ENCODE data around the gene CACNA2D2. TPM values are rescaled to one million over a fixed set of nuclear protein-coding genes. Genes with fewer than 3 reads are reported as not detected.

Gene CACNA2D2
- total and polyA plus RNA-seq, 2 of the 4 experiments (the other 2 are of a cell fraction) = 0.15 TPM; not detected in 1

- Histone ChIP-seq H2AK9ac (replicated peaks; ENCODE audit: low read depth, low read length, poor library complexity) (no peak overlapping the region), H4K91ac (ENCODE audit: insufficient read depth, low read depth, low read length) (no peak overlapping the region), H3K9me1 (ENCODE audit: insufficient read depth, low read length) (no peaks in the 10 kb centered on the region; the same call in 1 of the 2 replicates), H3K4me1 (ENCODE audit: control insufficient read depth, insufficient read depth, low read length) (no peaks in the 10 kb centered on the region), H3K4me2 (ENCODE audit: low read depth, low read length) (no peak overlapping the region), H4K20me1 (ENCODE audit: insufficient read depth, low read length) (no peaks in the 10 kb centered on the region), H2BK5ac (ENCODE audit: low read depth, low read length, poor library complexity, severe bottlenecking) (no peak overlapping the region), H3K79me1 (ENCODE audit: low read depth in 1 of 2, low read length in 2 of 2) (no peaks in the 10 kb centered on the region), H3K36me3 (ENCODE audit: control insufficient read depth, insufficient read depth, low read length) (no peaks in the 10 kb centered on the region), H3K9me3 (ENCODE audit: control insufficient read depth, insufficient read depth, low read length) (no peaks in the 10 kb centered on the region), H4K5ac (ENCODE audit: low read depth, low read length) (no peak overlapping the region), H3K9ac (ENCODE audit: low read depth, low read length) (no peak overlapping the region), H2BK120ac (ENCODE audit: low read depth, low read length) (no peak overlapping the region), H3K4me3 (ENCODE audit: insufficient read depth, low read depth, low read length) (no peak overlapping the region), H3K27me3 (ENCODE audit: control insufficient read depth, insufficient read depth, low read length) (peaks cover 26% of the 10 kb centered on the region), H3K56ac (ENCODE audit: extremely low read depth, insufficient read depth, low read length) (no peak overlapping the region), H3K14ac (replicated peaks; ENCODE audit: low read depth, low read length) (no peak overlapping the region), H4K8ac (ENCODE audit: low read depth in 2 of 2, low read length in 2 of 2) (no peak overlapping the region), H3K27ac (ENCODE audit: insufficient read depth, low read length) (no peak overlapping the region), H2BK15ac (ENCODE audit: low read depth, low read length) (no peak overlapping the region), H3K18ac (ENCODE audit: low read depth, low read length) (no peak overlapping the region), H2AK5ac (ENCODE audit: low read depth, low read length) (no peak overlapping the region), H3K4ac (ENCODE audit: low read depth, low read length) (no peak overlapping the region), H3K23ac (ENCODE audit: low read depth, low read length) (no peak overlapping the region), H2BK20ac (ENCODE audit: low read depth, low read length) (no peak overlapping the region), H2AFZ (replicated peaks; ENCODE audit: low read length, poor library complexity) (no peak overlapping the region)
- POLR2A ChIA-PET (ENCODE audit: unreplicated experiment) = no interaction called here
- no TSS peak for BruUV-seq (replicated peaks)
- ATAC-seq (ENCODE audit: low read depth) (no peak), DNase-seq (no peak)
- CTCF ChIA-PET = no interaction called here
- intact Hi-C loops (cut with micrococcal nuclease) (no loop called here), dilution Hi-C loops (cut with HindIII; ENCODE audit: low sequenced_read_pairs, unreplicated experiment) (no loop called here), in situ Hi-C loops (cut with MboI; ENCODE audit: low sequenced_read_pairs) (no loop called here)
- TF ChIP-seq RCOR1 (IDR thresholded peaks at IDR 0.05; ENCODE audit: insufficient replicate concordance, low read length) (no peak), POLR2A (IDR thresholded peaks at IDR 0.05; ENCODE audit: low read depth, low read length) (no peak)
- 62% methylated on average over 6 of the region's 18 CpGs; no CpG with 5 or more reads in 1 of the 2 experiments for WGBS, 2 experiments (ENCODE audit: extremely low coverage in 2 of 2, insufficient read length in 1 of 2)
Observed at GRCh38 chr3:50419595-50420370, 83.7 kb downstream of the CACNA2D2 start.
